GM13977 (cell line): ENCODE results near the gene MOB3C.

Experiments
- DNase-seq: peaks from one replicate; pipeline ENCODE4 v3.0.0; 2012; ENCODE audit warnings: low spot score
- CTCF ChIP-seq: IDR thresholded peaks from 2 replicates; pipeline ENCODE4 v1.5.1; 2012; ENCODE audit warnings: mild to moderate bottlenecking, control low read depth; ENCODE audit not compliant: insufficient read depth; ENCODE audit errors: extremely low read depth, missing control alignments
- in situ Hi-C: fragments of 300-500 bp; cut with MboI; formaldehyde crosslinking; loops from one replicate; pipeline ENCODE4 v1.12.0; 2022; ENCODE audit warnings: low sequenced_read_pairs, low pct_unique_long_range_greater_than_20kb, mixed read lengths, inconsistent platforms; ENCODE audit not compliant: unreplicated experiment

The MOB3C gene

GRCh38 chr1:46622344-46622743, 5.7 kb upstream of the MOB3C start:
- peak; percentile 38 for DNase-seq
- peak; percentile 48 for TF ChIP-seq CTCF
- in situ Hi-C loops: no loop called here

GRCh38 chr1:46621930-46622329, 5.3 kb upstream of the MOB3C start:
- in situ Hi-C loops: no loop called here
- no peak for TF ChIP-seq CTCF
- no peak for DNase-seq

GRCh38 chr1:46619656-46620258, 3.1 kb upstream of the MOB3C start:
- no peak for TF ChIP-seq CTCF
- in situ Hi-C loops: no loop called here
- no peak for DNase-seq

GRCh38 chr1:46618754-46619415, 2.3 kb upstream of the MOB3C start:
- DNase-seq: no peak
- TF ChIP-seq CTCF: no peak
- in situ Hi-C loops: no loop called here

- no peak for DNase-seq
- TF ChIP-seq CTCF: no peak
- in situ Hi-C loops: no loop called here
These were observed 1.2 kb upstream of the MOB3C start for GRCh38 chr1:46617833-46618232.

- in situ Hi-C loops: no loop called here
- no peak for TF ChIP-seq CTCF
- no peak for DNase-seq
These were observed 643 bp upstream of the MOB3C start for GRCh38 chr1:46617108-46617800.
